T-cell (primary cell): ENCODE measurements around the gene ALKBH8. TPM values are rescaled to one million over a fixed set of nuclear protein-coding genes. Genes with fewer than 3 reads are reported as not detected.
"Not testable (repeated sequence)": the region's sequence is repeated elsewhere in the genome, so short reads cannot be mapped to it uniquely, and the experiment has no call there.

Experiments used
- ATAC-seq, 4 experiments: fragments of 200-7000 bp in 3 of 4; fragments of 150-1000 bp in 1 of 4; cut with Tn5 transposase; replicated peaks in 1 of 4; 1 replicate in 3 of 4; 2 replicates in 1 of 4; pipeline ENCODE4 v1.10.0; 2021; ENCODE audit warnings: moderate library complexity in 3 of 4, mild to moderate bottlenecking in 2 of 4, moderate number of reproducible peaks in 1 of 4
- CTCF ChIA-PET, 2 donors: fragments of 300-600 bp; sonication (Branson Sonifier 250); formaldehyde crosslinking; loops; one replicate each; lab custom pipeline; 2022; ENCODE audit warnings: antibody characterized with exemption in 2 of 2; lab: Charles Lee
- POLR2A ChIA-PET, 2 donors: fragments of 300-600 bp; sonication (Branson Sonifier 250); formaldehyde crosslinking; loops; one replicate each; lab custom pipeline; 2022; ENCODE audit warnings: antibody characterized with exemption in 2 of 2; lab: Charles Lee
- DNase-seq, 35 experiments: peaks; one replicate each; pipeline versions ENCODE4 v3.0.0 to v3.0.0-alpha.2; 2013 to 2023
- H3K27ac ChIP-seq: one replicate; pipeline ENCODE4 v1.5.1; 2013; ENCODE audit warnings: low read length
- H3K27me3 ChIP-seq, 2 experiments: replicated peaks in 1 of 2; 1 replicate in 1 of 2; 2 replicates in 1 of 2; pipeline versions ENCODE4 v1.6.1 to v1.7.0; 2013; ENCODE audit warnings: low read length in 1 of 2, mixed read lengths in 1 of 2; ENCODE audit not compliant: control insufficient read depth in 2 of 2, insufficient read depth in 2 of 2; ENCODE audit errors: extremely low read depth in 1 of 2
- H3K36me3 ChIP-seq, 2 donors: 1 replicate in 1 of 2; 2 replicates in 1 of 2; pipeline versions ENCODE4 v1.6.1 to v1.7.0; 2013; ENCODE audit warnings: low read length in 1 of 2; ENCODE audit not compliant: control insufficient read depth in 2 of 2, insufficient read depth in 1 of 2; ENCODE audit errors: extremely low read depth in 1 of 2
- H3K4me1 ChIP-seq, 2 experiments: 1 replicate in 1 of 2; 2 replicates in 1 of 2; pipeline versions ENCODE4 v1.6.1 to v1.7.0; 2013; ENCODE audit warnings: low read length in 2 of 2, mixed read lengths in 1 of 2; ENCODE audit not compliant: insufficient read depth in 2 of 2, control insufficient read depth in 1 of 2; ENCODE audit errors: extremely low read depth in 1 of 2
- H3K4me3 ChIP-seq, 2 donors: 1 replicate in 1 of 2; 2 replicates in 1 of 2; pipeline versions ENCODE4 v1.5.1 to v1.7.0; 2013; ENCODE audit warnings: mild to moderate bottlenecking in 2 of 2, low read length in 1 of 2, moderate library complexity in 1 of 2; ENCODE audit not compliant: control insufficient read depth in 1 of 2; ENCODE audit errors: extremely low read depth in 1 of 2
- H3K9me3 ChIP-seq: 2 replicates; pipeline ENCODE4 v1.7.0; 2013
- H3K27ac Mint-ChIP-seq, 2 donors: one replicate each; pipeline ENCODE4 v1.8.0; 2020 to 2021; ENCODE audit warnings: mild to moderate bottlenecking in 2 of 2, mixed read lengths in 2 of 2
- H3K27me3 Mint-ChIP-seq, 2 donors: one replicate each; pipeline ENCODE4 v1.8.0; 2021 to 2022; ENCODE audit warnings: mixed read lengths in 2 of 2
- H3K36me3 Mint-ChIP-seq: one replicate; pipeline ENCODE4 v1.8.0; 2021; ENCODE audit warnings: mixed read lengths
- H3K4me1 Mint-ChIP-seq, 3 donors: one replicate each; pipeline ENCODE4 v1.8.0; 2020 to 2022; ENCODE audit warnings: mixed read lengths in 3 of 3, mild to moderate bottlenecking in 1 of 3
- H3K4me3 Mint-ChIP-seq, 3 donors: one replicate each; pipeline ENCODE4 v1.8.0; 2020 to 2022; ENCODE audit warnings: mild to moderate bottlenecking in 3 of 3, mixed read lengths in 3 of 3, moderate library complexity in 3 of 3
- H3K9me3 Mint-ChIP-seq, 3 donors: one replicate each; pipeline ENCODE4 v1.8.0; 2020 to 2022; ENCODE audit warnings: mixed read lengths in 3 of 3
- WGBS: methylation state at CpG from one replicate; pipeline ENCODE4 v1.1.5; 2013; ENCODE audit warnings: missing lambda C conversion rate; ENCODE audit not compliant: insufficient coverage; 5-methylcytosine and 5-hydroxymethylcytosine counted together
- total RNA-seq, 35 experiments: library from RNA in 6 of 35; stranded (reverse) in 6 of 35; fragments of 120-200 nt in 1 of 35; gene quantifications; one replicate each; pipeline versions ENCODE4 v1.2.1 to v1.2.4 and lab custom pipeline; 2013 to 2026

Gene ALKBH8
- total RNA-seq, 5 donors from 2014 or later (not counting 1 experiment from before 2014, with no cell fraction given), result 11.6 to 15.4 (median 12.4) TPM

- WGBS, result no CpG with 5 or more reads among the region's 1 CpG
- H3K27ac ChIP-seq, result no peak overlapping the region
- Mint-ChIP-seq H3K9me3 (peaks cover 8 to 10% (median 9%) of the 10 kb centered on the region in 3 donors), H3K4me3 (no peak overlapping the region), H3K27me3 (peaks cover 46 to 48% of the 10 kb centered on the region in 2 donors), H3K27ac (no peak overlapping the region), H3K36me3 (peaks cover 10% of the 10 kb centered on the region), H3K4me1 (no peaks in the 10 kb centered on the region)
- DNase-seq (no peak), ATAC-seq (no peak)
- CTCF ChIA-PET, result no interaction called here
- H3K27me3 ChIP-seq, result peaks cover 2 to 14% of the 10 kb centered on the region in 2 experiments
- no peaks in the 10 kb centered on the region for H3K36me3 ChIP-seq
- POLR2A ChIA-PET, result interaction anchor here in 1 of 2 donors (0.6 kb wide), 1 partner anchor 1190 kb away, joined by 3 read pairs; no protein-coding TSS in a partner anchor
- no peaks in the 10 kb centered on the region for H3K4me1 ChIP-seq
- H3K4me3 ChIP-seq, result no peak overlapping the region
- no peaks in the 10 kb centered on the region for H3K9me3 ChIP-seq
Observed at GRCh38 chr11:107467696-107468095, 97.8 kb downstream of the ALKBH8 start.

- peaks cover 39 to 49% of the 10 kb centered on the region in 2 donors for H3K27me3 Mint-ChIP-seq
- CTCF ChIA-PET, H3K36me3 Mint-ChIP-seq, H3K36me3 ChIP-seq, H3K27ac Mint-ChIP-seq, H3K27ac ChIP-seq, H3K4me3 ChIP-seq, H3K4me3 Mint-ChIP-seq, H3K4me1 Mint-ChIP-seq, H3K4me1 ChIP-seq, POLR2A ChIA-PET, DNase-seq, H3K9me3 ChIP-seq, ATAC-seq: not testable (repeated sequence)
- H3K27me3 ChIP-seq, result peaks cover 2 to 14% of the 10 kb centered on the region in 2 experiments
- H3K9me3 Mint-ChIP-seq, result peaks cover 8 to 10% (median 9%) of the 10 kb centered on the region in 3 donors
- WGBS, result 72% methylated on average over 9 of the region's 10 CpGs
Observed at GRCh38 chr11:107466275-107466866, 99.2 kb downstream of the ALKBH8 start.

DNA sequence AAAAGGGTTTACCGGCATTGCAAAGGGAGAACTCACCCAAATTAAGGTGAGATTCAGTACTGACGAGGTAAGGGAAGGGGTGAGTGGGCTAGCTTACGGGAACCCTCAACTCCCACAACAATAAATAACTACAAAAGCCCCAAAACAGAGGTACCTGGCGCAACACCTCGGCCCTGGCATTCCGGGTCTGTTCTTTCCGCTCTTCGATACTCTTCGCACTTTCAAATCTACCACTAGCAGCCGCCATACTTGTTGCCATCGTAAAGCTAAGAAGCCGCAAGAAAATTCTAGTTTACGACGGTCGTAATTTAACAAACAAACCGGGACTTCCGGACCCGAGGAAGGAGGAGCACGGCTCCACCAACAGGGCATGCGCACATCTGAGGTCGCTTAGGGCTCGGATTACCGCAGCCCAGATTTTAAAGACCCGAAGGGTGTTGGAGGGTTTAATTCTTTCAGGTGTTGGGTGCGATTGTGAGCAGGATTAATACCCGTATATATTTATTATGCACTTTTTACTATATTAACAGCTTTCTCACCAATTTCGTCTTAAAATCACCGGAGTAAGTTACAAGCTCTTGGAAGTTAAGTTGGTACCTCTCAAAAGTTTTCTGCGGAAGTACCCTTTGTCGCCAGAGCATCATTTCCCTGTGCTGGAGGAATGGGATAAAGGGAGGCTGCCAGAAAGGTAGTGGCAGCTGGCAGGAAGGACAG lies 107.8 kb downstream of the ALKBH8 start, which contains the start of gene CWF19L2:
Gene CWF19L2, minus strand, starts transcription at position 268 of the 714 bp plus-strand sequence. Its CDS starts 9 bp downstream, at position 259.
- H3K27me3 ChIP-seq, result no peaks in the 10 kb centered on the region
- DNase-seq, result peak; percentile 65 to 95 (median 87)
- WGBS, result 0% methylated on average over 10 of the region's 30 CpGs
- no peaks in the 10 kb centered on the region for H3K9me3 ChIP-seq
- no peaks in the 10 kb centered on the region for H3K9me3 Mint-ChIP-seq
- peaks cover 0 to 7% of the 10 kb centered on the region in 2 donors for H3K27me3 Mint-ChIP-seq
- peak within 1 kb of the TSS; percentile 69 for H3K27ac ChIP-seq
- H3K4me3 ChIP-seq, result peak within 1 kb of the TSS; percentile 69 to 86
- ChIA-PET POLR2A (interaction anchor here (0.5 to 1.3 kb wide), 5 partner anchors 24 to 1153 kb away, joined by 3 to 7 read pairs (median 4); partner anchors contain the start of gene CUL5 (in 1 of the 2)), CTCF (interaction anchor here (0.6 to 1.2 kb wide), 8 partner anchors 8 to 1379 kb away, joined by 3 to 5 read pairs (median 4); partner anchors contain the start of gene CUL5 (in 1 of the 2))
- peaks cover 34 to 38% (median 35%) of the 10 kb centered on the region in 3 donors for H3K4me1 Mint-ChIP-seq
- peaks cover 5 to 14% of the 10 kb centered on the region in 2 donors for H3K36me3 ChIP-seq
- peak; percentile 94 for ATAC-seq
- peak within 1 kb of the TSS; percentile 78 to 95 (median 88) for H3K4me3 Mint-ChIP-seq
- H3K36me3 Mint-ChIP-seq, result peaks cover 6% of the 10 kb centered on the region
- peak within 1 kb of the TSS; percentile 94 for H3K27ac Mint-ChIP-seq
- H3K4me1 ChIP-seq, result peaks cover 3 to 10% of the 10 kb centered on the region in 2 experiments

DNA sequence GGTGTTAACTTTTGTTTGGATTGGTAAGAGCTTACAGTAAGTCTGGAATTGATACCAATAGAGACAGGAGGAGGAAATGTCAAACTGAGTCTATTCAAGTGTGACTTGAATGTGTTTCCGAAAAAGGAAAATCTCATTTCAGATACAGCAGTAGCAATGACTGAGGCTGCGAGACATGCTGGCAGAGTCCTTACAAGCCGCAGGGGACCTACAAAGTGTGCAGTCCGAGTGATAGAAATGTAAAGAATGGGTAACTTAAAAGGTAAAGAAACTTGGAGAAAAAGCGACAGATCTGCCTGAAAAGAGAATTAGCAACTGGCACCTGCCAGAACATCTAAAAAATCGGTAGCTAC lies 108.4 kb downstream of the ALKBH8 start:
- ChIA-PET CTCF (interaction anchor here (0.6 to 1.2 kb wide), 6 partner anchors 17 to 1379 kb away, joined by 3 to 5 read pairs (median 4); partner anchors contain the start of gene CUL5 (in 1 of the 2)), POLR2A (interaction anchor here (0.6 to 1.3 kb wide), 3 partner anchors 24 to 552 kb away, joined by 3 to 7 read pairs (median 4); partner anchors contain the start of gene CUL5 (in 1 of the 2))
- Mint-ChIP-seq H3K4me1 (peaks cover 35 to 41% (median 37%) of the 10 kb centered on the region in 3 donors), H3K36me3 (peaks cover 9% of the 10 kb centered on the region), H3K27ac (peak overlapping the region; percentile 94), H3K4me3 (peak overlapping the region; percentile 78 to 95 (median 88)), H3K27me3 (peaks cover 0 to 1% of the 10 kb centered on the region in 2 donors), H3K9me3 (no peaks in the 10 kb centered on the region)
- Histone ChIP-seq H3K4me1 (peaks cover 3 to 10% of the 10 kb centered on the region in 2 experiments), H3K27ac (peak overlapping the region; percentile 69), H3K9me3 (no peaks in the 10 kb centered on the region), H3K27me3 (no peaks in the 10 kb centered on the region), H3K36me3 (peaks cover 5 to 18% of the 10 kb centered on the region in 2 donors), H3K4me3 (peak overlapping the region; percentile 69 to 86)
- 0% methylated on average over 6 of the region's 6 CpGs for WGBS
- DNase-seq (peak in 4 of 35 experiments; percentile 3 to 12 (median 3)), ATAC-seq (peak in 3 of 4 experiments; percentile 8 to 21 (median 15))

- peaks cover 5 to 21% of the 10 kb centered on the region in 2 donors for H3K36me3 ChIP-seq
- no peak for DNase-seq
- no peaks in the 10 kb centered on the region for H3K27me3 Mint-ChIP-seq
- no peaks in the 10 kb centered on the region for H3K27me3 ChIP-seq
- ATAC-seq, result no peak
- no peaks in the 10 kb centered on the region for H3K9me3 Mint-ChIP-seq
- H3K36me3 Mint-ChIP-seq, result peaks cover 22% of the 10 kb centered on the region
- no peak overlapping the region for H3K27ac ChIP-seq
- ChIA-PET CTCF (no interaction called here), POLR2A (no interaction called here)
- no peaks in the 10 kb centered on the region for H3K9me3 ChIP-seq
- no peak overlapping the region for H3K4me3 ChIP-seq
- no peak overlapping the region for H3K4me3 Mint-ChIP-seq
- no peak overlapping the region for H3K27ac Mint-ChIP-seq
- peaks cover 56 to 67% (median 57%) of the 10 kb centered on the region in 3 donors for H3K4me1 Mint-ChIP-seq
- WGBS, result 97% methylated on average over 5 of the region's 5 CpGs
- peaks cover 3 to 10% of the 10 kb centered on the region in 2 experiments for H3K4me1 ChIP-seq
Observed at GRCh38 chr11:107453594-107454286, 111.8 kb downstream of the ALKBH8 start.
